SK-N-DZ (cell line): ENCODE results near the gene TTC24.
"Not testable (repeated sequence)": the region's sequence is repeated elsewhere in the genome, so short reads cannot be mapped to it uniquely, and the experiment has no call there.

Experiments
- DNase-seq: peaks from one replicate; pipeline ENCODE4 v3.0.0-alpha.2; 2015; ENCODE audit warnings: low spot score

TTC24 gene

GRCh38 chr1:156607344-156607743, 27.8 kb downstream of the TTC24 start:
- DNase-seq, result not testable (repeated sequence)

DNA sequence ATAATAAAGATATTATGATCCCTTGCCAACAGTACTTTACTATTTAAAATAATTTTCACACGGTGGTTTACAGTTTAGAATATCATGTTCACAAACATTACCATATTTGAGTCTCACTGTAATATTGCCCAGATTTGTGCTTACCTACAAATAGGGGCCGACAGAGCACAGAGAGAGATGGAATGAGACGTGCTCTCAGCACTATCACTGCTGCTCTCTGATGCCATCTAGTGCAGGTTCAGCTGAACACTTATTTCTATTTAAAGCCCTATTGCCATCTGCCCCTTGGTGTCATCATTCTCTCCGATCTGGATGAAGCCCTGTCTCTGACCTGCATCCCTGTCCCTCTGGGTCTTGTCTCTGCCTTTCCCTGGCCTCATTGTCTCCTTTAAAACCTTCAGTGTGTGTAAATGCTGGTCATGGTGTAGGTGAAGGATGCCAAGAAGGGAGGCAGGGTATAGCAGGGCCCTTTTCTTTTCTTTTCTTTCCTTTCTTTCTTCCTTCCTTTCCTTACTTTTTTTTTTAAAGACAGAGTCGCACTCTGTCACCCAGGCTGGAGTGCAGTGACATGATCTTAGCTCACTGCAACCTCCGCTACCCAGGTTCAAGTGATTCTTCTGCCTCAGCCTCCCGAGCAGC, 28.6 kb downstream of the TTC24 start:
- peak; percentile 87 for DNase-seq

- peak; percentile 64 for DNase-seq
Observed at GRCh38 chr1:156608981-156609380, 29.5 kb downstream of the TTC24 start.

DNA sequence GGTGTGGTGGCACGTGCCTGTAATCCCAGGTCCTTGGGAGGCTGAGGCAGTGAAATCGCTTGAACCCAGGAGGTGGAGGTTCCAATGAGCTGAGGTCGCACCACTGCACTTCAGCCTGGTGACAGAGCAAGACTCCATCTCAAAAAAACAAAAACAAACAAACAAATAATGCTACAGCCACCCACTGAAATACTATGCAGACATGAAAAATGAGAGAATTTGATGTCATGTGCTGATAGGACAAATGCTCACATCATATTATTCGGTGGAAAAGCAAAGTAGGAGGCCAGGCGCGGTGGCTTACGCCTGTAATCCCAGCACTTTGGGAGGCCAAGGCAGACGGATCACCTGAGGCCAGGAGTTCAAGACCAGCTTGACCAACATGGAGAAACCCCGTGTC, 30.5 kb downstream of the TTC24 start:
- not testable (repeated sequence) for DNase-seq

- DNase-seq, result no peak
Observed at GRCh38 chr1:156612666-156613065, 33.1 kb downstream of the TTC24 start.

GRCh38 chr1:156615946-156616345, 36.4 kb downstream of the TTC24 start:
- no peak for DNase-seq

DNA sequence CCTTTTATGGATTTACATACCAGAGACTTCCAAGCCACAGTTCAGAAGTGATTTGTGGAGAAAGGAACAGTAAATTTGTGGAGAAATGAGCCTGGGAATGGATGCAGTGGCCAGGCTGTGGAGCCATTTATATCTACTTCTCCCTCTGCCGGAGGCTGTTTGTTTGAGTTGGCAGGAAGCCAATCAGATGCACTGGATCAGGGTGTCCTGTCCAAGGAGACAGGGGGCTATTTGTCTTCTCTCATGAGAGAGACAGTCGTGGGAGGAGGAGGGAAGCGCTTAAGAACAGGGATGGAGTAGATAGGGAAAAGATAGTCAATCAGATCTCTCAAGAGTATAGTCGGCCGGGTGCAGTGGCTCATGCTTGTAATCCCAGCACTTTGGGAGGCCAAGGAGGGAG, 36.9 kb downstream of the TTC24 start:
- DNase-seq, result peak; percentile 99

GRCh38 chr1:156618853-156619581, 39.5 kb downstream of the TTC24 start, which contains the start of gene HAPLN2:
Gene HAPLN2, plus strand, starts transcription at chr1:156619415. Its CDS starts 4,076 bp downstream, at chr1:156623491.
- peak; percentile 74 for DNase-seq

GRCh38 chr1:156619582-156619955, 40.0 kb downstream of the TTC24 start:
- no peak for DNase-seq

DNA sequence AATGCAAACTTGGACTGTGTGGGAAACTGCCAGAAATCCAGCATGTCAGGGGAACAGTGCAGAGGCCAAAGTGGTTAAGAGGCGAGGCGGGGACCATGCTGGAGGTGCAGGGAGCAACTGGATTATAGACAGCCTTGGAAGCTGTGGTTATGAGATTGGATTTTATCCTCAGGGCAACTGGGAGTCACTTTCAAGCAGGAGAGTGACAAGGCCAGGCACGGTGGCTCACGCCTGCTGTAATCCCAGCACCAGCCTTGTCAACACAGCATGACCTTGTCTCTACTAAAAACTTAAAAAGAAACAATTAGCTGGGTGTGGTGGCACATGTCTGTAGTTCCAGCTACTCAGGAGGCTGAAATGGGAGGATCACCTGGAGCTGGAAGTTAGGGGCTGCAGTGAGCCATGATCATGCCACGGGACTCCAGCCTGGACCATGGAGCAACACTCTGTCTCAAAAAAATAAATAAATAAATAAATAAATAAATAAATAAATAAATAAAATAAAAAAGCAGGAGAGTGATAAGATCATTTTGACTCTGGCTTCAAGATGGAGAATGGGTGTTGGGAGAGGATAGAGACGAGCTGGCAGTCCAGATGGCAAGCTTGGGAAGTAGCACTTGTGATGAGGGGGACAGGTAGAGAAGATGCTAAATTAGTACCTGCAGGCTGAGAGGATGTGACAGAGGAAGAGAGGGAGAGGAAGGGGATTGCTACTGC, 43.2 kb downstream of the TTC24 start:
- no peak for DNase-seq

- peak; percentile 82 for DNase-seq
Observed at GRCh38 chr1:156623946-156624813, 44.7 kb downstream of the TTC24 start.

GRCh38 chr1:156624814-156625435, 45.4 kb downstream of the TTC24 start:
- DNase-seq, result no peak

- DNase-seq, result peak; percentile 66
Observed at GRCh38 chr1:156625436-156626078, 46.0 kb downstream of the TTC24 start.

GRCh38 chr1:156626079-156626438, 46.5 kb downstream of the TTC24 start:
- no peak for DNase-seq

GRCh38 chr1:156627313-156627880, 47.9 kb downstream of the TTC24 start:
- peak; percentile 72 for DNase-seq

DNA sequence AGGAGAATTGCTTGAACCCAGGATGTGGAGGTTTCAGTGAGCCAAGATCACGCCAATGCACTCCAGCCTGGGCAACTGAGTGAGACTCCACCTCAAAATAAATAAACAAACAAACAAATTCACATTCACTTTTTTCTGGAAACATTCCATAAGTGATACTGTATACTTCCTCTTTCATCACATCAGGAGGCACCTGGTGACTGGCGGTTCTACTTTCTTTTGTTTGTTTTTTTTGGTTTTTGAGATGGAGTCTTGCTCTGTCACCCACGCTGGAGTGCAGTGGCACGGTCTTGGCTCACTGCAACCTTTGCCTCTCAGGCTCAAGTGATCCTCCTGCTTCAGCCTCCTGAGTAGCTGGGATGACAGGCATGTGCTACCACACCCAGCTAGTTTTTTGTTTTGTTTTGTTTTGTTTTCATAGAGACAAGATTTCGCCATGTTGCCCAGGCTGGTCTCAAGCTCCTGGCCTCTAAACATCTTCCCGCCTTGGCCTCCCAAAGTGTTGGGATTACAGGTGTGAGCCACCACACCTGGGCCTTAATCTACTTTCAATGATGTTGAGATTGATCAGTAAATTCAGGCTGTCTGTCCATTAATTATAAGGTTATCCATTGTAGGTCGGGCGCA, 50.4 kb downstream of the TTC24 start:
- DNase-seq, result no peak

DNA sequence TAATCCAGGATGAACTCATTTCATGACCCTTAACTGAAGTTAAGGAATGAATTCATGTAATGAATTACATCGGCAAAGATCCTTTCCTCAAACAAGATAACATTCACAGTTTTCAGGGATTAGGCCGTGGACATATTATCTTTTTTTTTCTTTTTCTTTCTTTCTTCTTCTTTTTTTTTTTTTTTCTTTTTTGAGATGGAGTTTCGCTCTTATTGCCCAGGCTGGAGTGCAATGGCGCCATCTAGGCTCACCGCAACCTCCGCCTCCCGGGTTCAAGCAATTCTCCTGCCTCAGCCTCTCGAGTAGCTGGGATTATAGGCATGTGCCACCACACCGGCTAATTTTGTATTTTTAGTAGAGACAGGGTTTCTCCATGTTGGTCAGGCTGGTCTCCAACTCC, 51.6 kb downstream of the TTC24 start:
- not testable (repeated sequence) for DNase-seq

DNA sequence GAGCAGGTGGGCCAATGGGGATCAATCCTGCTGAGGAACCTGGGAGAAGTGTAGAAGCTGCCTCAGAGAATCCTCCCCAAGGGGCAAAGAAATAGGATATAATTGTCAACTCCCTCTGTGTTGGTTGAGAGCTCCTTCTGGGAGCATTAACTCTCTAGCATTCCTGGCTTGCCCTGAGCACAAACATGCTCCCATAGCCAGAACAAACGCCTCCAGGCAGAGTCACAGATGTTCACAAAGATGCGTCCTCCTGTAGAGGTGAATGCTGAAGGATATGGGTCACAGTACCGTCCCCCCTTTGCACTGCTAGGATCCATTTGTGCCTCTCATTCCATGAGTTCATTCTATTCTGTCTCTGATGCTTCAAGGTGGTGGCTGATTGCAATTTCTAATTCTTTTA, 52.8 kb downstream of the TTC24 start:
- no peak for DNase-seq
